Measurements from ENCODE around the gene CEP250.

Gene CEP250

GRCh38 chr20:35563834-35564233 lies 108.4 kb downstream of the CEP250 start:
- DNase-seq: no peak

DNA sequence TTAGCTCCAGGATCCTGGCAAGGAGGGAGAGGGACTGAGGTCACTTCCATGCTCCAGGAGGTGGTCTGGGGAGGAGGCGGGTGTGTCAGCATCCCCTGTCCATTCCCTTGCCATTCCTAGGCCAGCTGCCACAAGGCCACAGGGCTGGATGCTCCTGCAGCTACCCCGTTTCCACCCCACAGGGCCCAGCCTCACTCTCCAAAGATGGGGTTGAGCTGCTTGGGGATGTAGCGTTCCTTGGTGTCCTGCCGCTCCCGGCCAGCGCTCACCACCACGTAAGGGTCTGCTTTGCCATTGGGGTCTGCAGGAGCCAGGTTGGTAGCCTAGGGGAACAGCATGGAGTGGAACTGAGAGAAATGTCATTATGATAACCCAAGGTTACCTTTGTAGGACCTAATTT lies 109.5 kb downstream of the CEP250 start:
- DNase-seq: no peak

- DNase-seq: no peak
Measured at GRCh38 chr20:35568645-35569044, 113.2 kb downstream of the CEP250 start.

Data from islet precursor cell (in vitro differentiated cells).